Left ventricle myocardium inferior (tissue), 1 donor: Measurements from ENCODE around the gene ZYG11A. TPM values are rescaled to one million over a fixed set of nuclear protein-coding genes. Genes with fewer than 3 reads are reported as not detected.

ENCODE experiments used
- DNase-seq: peaks from one replicate; pipeline ENCODE4 v3.0.0-alpha.2; 2020
- H3K27ac ChIP-seq: fragments of 200-600 bp; replicated peaks from 2 replicates; pipeline ENCODE4 v1.8.0; 2021
- H3K27me3 ChIP-seq: fragments of 200-600 bp; 2 replicates; pipeline ENCODE4 v1.8.0; 2021; ENCODE audit warnings: low read depth
- H3K36me3 ChIP-seq: fragments of 200-600 bp; 2 replicates; pipeline ENCODE4 v1.8.0; 2021
- H3K4me1 ChIP-seq: fragments of 200-600 bp; 2 replicates; pipeline ENCODE4 v1.8.0; 2021
- H3K4me3 ChIP-seq: fragments of 200-600 bp; 2 replicates; pipeline ENCODE4 v1.8.0; 2021; ENCODE audit warnings: mild to moderate bottlenecking, moderate library complexity
- H3K9me3 ChIP-seq: fragments of 200-600 bp; replicated peaks from 2 replicates; pipeline ENCODE4 v1.8.0; 2021
- intact Hi-C: fragments of 100-400 bp; cut with micrococcal nuclease; formaldehyde crosslinking; loops from one replicate; pipeline ENCODE4 v1.11.0; 2022
- total RNA-seq: library from RNA; stranded (reverse); fragmentation: NEBNext Ultra II Directional; extraction: Animal tissue kit (Norgen Biotek cat#: 25700); gene quantifications from one replicate; pipeline ENCODE4 v1.2.1, GENCODE V29; 2021
- TF ChIP-seq, protein P1 (sequence below): fragments of 200-600 bp; IDR thresholded peaks from 2 replicates; pipeline ENCODE4 v1.8.0; 2021; ENCODE audit warnings: antibody characterized with exemption, mild to moderate bottlenecking, borderline replicate concordance
- donor health status: DM: no; HTN: yes; CAD: no; lungs with severe emphysema.

The ZYG11A gene
- total RNA-seq, 1 donor from 2014 or later, result not detected

DNA sequence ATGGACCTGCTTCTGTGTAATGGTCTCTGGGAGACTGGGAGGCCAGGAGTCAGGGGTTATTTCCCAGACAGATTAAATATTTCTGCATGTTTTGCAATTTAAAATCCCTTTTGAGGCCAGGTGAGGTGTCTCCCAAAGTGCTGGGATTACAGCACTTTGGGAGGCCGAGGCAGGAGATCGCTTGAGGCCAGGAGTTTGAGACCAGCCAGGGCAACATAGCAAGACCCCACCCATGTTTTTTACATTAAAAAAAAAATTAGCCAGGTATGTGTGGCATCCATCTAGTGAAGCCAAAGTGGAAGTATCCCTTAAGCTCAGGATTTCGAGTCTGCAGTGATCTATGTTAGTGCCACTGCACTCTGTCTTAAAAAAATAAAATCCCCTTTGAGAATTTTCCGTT is 44.9 kb downstream of the ZYG11A start:
- H3K27ac ChIP-seq, result no peak overlapping the region
- no peak for DNase-seq
- H3K27me3 ChIP-seq, result no peaks in the 10 kb centered on the region
- TF ChIP-seq, protein P1, sequence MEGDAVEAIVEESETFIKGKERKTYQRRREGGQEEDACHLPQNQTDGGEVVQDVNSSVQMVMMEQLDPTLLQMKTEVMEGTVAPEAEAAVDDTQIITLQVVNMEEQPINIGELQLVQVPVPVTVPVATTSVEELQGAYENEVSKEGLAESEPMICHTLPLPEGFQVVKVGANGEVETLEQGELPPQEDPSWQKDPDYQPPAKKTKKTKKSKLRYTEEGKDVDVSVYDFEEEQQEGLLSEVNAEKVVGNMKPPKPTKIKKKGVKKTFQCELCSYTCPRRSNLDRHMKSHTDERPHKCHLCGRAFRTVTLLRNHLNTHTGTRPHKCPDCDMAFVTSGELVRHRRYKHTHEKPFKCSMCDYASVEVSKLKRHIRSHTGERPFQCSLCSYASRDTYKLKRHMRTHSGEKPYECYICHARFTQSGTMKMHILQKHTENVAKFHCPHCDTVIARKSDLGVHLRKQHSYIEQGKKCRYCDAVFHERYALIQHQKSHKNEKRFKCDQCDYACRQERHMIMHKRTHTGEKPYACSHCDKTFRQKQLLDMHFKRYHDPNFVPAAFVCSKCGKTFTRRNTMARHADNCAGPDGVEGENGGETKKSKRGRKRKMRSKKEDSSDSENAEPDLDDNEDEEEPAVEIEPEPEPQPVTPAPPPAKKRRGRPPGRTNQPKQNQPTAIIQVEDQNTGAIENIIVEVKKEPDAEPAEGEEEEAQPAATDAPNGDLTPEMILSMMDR, result no peak
- no peaks in the 10 kb centered on the region for H3K4me1 ChIP-seq
- H3K4me3 ChIP-seq, result no peak overlapping the region
- intact Hi-C loops, result no loop called here
- no peaks in the 10 kb centered on the region for H3K9me3 ChIP-seq
- no peaks in the 10 kb centered on the region for H3K36me3 ChIP-seq

DNA sequence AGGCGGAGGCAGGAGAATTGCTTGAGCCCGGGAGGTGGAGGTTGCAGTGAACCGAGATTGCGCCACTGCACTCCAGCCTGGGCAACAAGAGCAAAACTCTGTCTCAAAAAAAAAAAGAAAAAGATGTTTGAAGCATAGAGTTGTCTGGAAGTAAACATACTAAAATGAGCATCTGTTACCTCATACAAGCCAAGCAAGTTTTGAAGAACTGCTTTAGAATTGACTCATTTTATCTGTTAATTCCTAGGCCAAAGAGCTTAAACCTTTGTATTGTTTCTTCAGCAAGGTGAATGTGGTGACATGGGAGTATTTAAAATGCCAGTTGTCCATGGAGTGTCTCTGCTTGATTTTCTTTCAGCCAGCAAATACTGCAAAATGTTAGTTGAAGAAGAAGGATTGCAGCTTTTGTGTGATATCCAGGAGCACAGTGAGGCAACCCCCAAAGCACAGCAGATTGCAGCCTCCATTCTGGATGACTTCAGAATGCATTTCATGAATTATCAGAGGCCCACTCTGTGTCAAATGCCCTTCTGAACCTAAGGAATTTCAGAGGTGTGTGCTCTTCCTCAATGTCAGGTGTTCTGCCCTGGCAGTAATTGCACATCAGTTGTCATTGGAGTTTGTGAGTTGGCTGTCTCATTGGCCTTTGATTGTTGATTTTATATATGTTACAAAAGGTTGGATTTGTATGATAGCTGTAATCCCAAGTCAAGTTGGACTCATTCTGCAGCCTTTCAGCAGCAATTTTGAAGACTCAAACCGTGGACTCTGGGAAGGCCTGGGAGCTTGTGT is 50.1 kb downstream of the ZYG11A start:
- intact Hi-C loops, result no loop called here
- DNase-seq, result no peak
- peaks cover 20% of the 10 kb centered on the region for H3K36me3 ChIP-seq
- no peak overlapping the region for H3K27ac ChIP-seq
- no peaks in the 10 kb centered on the region for H3K27me3 ChIP-seq
- TF ChIP-seq, protein P1, result no peak
- H3K4me3 ChIP-seq, result no peak overlapping the region
- no peaks in the 10 kb centered on the region for H3K4me1 ChIP-seq
- H3K9me3 ChIP-seq, result no peaks in the 10 kb centered on the region

DNA sequence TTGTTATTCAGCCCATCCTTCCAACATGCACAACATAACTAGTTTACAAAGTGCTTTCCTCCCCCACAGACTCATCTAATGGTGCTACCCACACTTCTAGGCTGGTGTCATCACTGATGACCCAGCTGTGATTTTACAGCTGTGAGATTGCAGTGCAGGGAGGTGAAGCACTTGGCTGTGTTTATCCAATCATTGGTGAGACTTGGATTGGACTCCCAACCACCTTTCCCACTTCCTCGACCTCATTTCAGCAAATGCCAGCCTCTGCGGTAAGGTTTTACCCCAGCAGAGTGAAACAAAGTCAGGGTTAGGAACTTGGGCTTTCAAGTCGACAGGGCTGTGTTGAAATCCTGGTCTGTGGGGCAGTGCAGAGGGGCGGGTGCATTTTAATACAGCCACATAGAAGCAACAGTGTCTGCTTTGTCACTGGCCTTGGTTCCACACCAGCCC is 56.9 kb downstream of the ZYG11A start:
- no peaks in the 10 kb centered on the region for H3K27me3 ChIP-seq
- intact Hi-C loops, result no loop called here

DNA sequence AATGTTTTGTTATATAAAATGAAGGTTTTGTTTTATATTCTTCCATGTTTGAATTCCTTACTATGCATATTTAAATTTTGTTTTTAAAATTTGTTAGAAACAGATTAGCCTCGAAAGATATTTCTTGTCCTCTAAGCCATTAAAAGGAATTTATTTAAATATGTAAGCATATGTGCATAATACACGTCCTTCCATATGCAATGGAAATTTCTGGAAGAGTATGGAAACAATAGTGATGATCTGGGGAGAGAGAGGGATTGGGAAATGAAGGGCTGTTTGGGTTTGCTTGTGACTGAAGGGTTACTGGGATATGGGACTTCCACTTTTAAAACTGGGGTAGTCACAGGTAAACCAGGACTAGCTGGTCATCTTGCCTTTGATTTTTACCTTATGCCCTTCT is 57.8 kb downstream of the ZYG11A start:
- intact Hi-C loops, result no loop called here
- no peaks in the 10 kb centered on the region for H3K9me3 ChIP-seq
- TF ChIP-seq, protein P1, result no peak
- no peaks in the 10 kb centered on the region for H3K27me3 ChIP-seq
- no peak for DNase-seq
- peaks cover 13% of the 10 kb centered on the region for H3K4me1 ChIP-seq
- H3K4me3 ChIP-seq, result no peak overlapping the region
- H3K27ac ChIP-seq, result no peak overlapping the region
- peaks cover 14% of the 10 kb centered on the region for H3K36me3 ChIP-seq

More for the DNA sequence above, 56.9 kb downstream of the ZYG11A start:
- Histone ChIP-seq H3K27ac (no peak overlapping the region), H3K36me3 (peaks cover 20% of the 10 kb centered on the region), H3K4me3 (no peak overlapping the region), H3K4me1 (peaks cover 5% of the 10 kb centered on the region), H3K9me3 (no peaks in the 10 kb centered on the region)
- DNase-seq, result no peak
- TF ChIP-seq, protein P1, result no peak

DNA sequence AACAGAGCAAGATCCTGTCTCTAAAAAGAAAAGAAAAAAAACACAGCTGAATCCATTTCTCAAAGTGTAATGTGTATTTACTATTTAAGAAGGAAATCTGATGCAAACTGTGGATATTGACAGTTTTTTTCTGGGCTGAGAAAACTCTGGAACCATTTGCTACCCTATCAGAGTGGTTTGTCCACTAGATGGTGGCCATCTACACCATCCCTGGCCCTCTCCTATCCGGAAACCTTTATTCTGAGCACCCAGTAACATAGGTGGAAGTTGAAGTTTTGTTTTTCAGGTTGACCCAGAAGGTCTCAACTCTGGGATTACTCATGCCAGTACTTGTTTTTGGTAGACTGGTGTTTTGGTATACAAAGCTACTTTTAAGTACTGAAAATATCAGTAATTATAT is 58.8 kb downstream of the ZYG11A start:
- intact Hi-C loops, result no loop called here
- Histone ChIP-seq H3K9me3 (no peaks in the 10 kb centered on the region), H3K27me3 (no peaks in the 10 kb centered on the region), H3K36me3 (peaks cover 7% of the 10 kb centered on the region), H3K4me3 (no peak overlapping the region), H3K27ac (no peak overlapping the region), H3K4me1 (peaks cover 22% of the 10 kb centered on the region)
- no peak for DNase-seq
- TF ChIP-seq, protein P1, result peak; percentile 25
